ENCODE data around the gene LMX1A. TPM values are rescaled to one million over a fixed set of nuclear protein-coding genes. Genes with fewer than 3 reads are reported as not detected.

Gene LMX1A
- total and polyA plus RNA-seq, 2 experiments from 2014 or later = not detected

- TF ChIP-seq ETS1 (IDR thresholded peaks at IDR 0.05) (no peak), STAT1 (IDR thresholded peaks at IDR 0.05; ENCODE audit: unreplicated experiment) (no peak), CREB1 (CRISPR knock-in tag; IDR thresholded peaks at IDR 0.05; ENCODE audit: low read depth) (no peak), POLR2AphosphoS5 (IDR thresholded peaks at IDR 0.05; ENCODE audit: low read depth) (no peak), EZH2phosphoT487 (IDR thresholded peaks at IDR 0.05; ENCODE audit: unreplicated experiment) (no peak), NANOG (IDR thresholded peaks at IDR 0.05; ENCODE audit: borderline replicate concordance) (no peak), ZNF114 (CRISPR knock-in tag; IDR thresholded peaks at IDR 0.05) (no peak)
- TF ChIP-seq, protein P1, sequence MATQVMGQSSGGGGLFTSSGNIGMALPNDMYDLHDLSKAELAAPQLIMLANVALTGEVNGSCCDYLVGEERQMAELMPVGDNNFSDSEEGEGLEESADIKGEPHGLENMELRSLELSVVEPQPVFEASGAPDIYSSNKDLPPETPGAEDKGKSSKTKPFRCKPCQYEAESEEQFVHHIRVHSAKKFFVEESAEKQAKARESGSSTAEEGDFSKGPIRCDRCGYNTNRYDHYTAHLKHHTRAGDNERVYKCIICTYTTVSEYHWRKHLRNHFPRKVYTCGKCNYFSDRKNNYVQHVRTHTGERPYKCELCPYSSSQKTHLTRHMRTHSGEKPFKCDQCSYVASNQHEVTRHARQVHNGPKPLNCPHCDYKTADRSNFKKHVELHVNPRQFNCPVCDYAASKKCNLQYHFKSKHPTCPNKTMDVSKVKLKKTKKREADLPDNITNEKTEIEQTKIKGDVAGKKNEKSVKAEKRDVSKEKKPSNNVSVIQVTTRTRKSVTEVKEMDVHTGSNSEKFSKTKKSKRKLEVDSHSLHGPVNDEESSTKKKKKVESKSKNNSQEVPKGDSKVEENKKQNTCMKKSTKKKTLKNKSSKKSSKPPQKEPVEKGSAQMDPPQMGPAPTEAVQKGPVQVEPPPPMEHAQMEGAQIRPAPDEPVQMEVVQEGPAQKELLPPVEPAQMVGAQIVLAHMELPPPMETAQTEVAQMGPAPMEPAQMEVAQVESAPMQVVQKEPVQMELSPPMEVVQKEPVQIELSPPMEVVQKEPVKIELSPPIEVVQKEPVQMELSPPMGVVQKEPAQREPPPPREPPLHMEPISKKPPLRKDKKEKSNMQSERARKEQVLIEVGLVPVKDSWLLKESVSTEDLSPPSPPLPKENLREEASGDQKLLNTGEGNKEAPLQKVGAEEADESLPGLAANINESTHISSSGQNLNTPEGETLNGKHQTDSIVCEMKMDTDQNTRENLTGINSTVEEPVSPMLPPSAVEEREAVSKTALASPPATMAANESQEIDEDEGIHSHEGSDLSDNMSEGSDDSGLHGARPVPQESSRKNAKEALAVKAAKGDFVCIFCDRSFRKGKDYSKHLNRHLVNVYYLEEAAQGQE (IDR thresholded peaks at IDR 0.05; ENCODE audit: unreplicated experiment) = no peak
These were observed 33.1 kb upstream of the LMX1A start (continued) for GRCh38 chr1:165389609-165390008.

GRCh38 chr1:165387961-165388360 is 31.4 kb upstream of the LMX1A start:
- Histone ChIP-seq H3K4me1 (ENCODE audit: insufficient read depth) (no peaks in the 10 kb centered on the region), H3F3A (replicated peaks; ENCODE audit: low read depth) (no peaks in the 10 kb centered on the region), H3K4me3 (no peak overlapping the region), H4K20me1 (replicated peaks; ENCODE audit: insufficient read depth) (no peaks in the 10 kb centered on the region), H3K27ac (ENCODE audit: low read depth) (no peak overlapping the region), H2AFZ (no peak overlapping the region), H3K9me2 (ENCODE audit: insufficient read depth) (no peaks in the 10 kb centered on the region), H3K27me3 (ENCODE audit: insufficient read depth) (no peaks in the 10 kb centered on the region), H3K36me3 (ENCODE audit: insufficient read depth) (no peaks in the 10 kb centered on the region), H3K79me2 (replicated peaks; ENCODE audit: insufficient read depth) (no peaks in the 10 kb centered on the region), H3K4me2 (no peak overlapping the region)
- Mint-ChIP-seq H3K27ac (no peak overlapping the region), H3K9me3 (no peaks in the 10 kb centered on the region), H3K27me3 (ENCODE audit: insufficient read depth, low read depth, poor library complexity) (peaks cover 5% of the 10 kb centered on the region), H3K36me3 (ENCODE audit: low read depth) (no peaks in the 10 kb centered on the region), H3K4me3 (no peak overlapping the region), H3K4me1 (peaks cover 2% of the 10 kb centered on the region)
- ATAC-seq (no peak), DNase-seq (ENCODE audit: low spot score) (no peak)
- TF ChIP-seq EZH2 (IDR thresholded peaks at IDR 0.05; ENCODE audit: low read depth, unreplicated experiment) (no peak), CREB1 (CRISPR knock-in tag; IDR thresholded peaks at IDR 0.05; ENCODE audit: low read depth) (no peak), JUNB (IDR thresholded peaks at IDR 0.05; ENCODE audit: unreplicated experiment) (no peak), CTCF (conservative IDR thresholded peaks at IDR 0.05; ENCODE audit: low read depth in 2 of 2) (no peak), EZH2phosphoT487 (IDR thresholded peaks at IDR 0.05; ENCODE audit: unreplicated experiment) (no peak)
- TF ChIP-seq, protein P1 (IDR thresholded peaks at IDR 0.05; ENCODE audit: unreplicated experiment) = no peak

All from GM23338 (cell line).